Bronchial epithelial cell (primary cell): ENCODE measurements around the gene RIMBP2. TPM values are rescaled to one million over a fixed set of nuclear protein-coding genes. Genes with fewer than 3 reads are reported as not detected.

ENCODE experiments used
- DNase-seq: peaks from one replicate; pipeline ENCODE4 v3.0.0-alpha.2; 2010; ENCODE audit warnings: low read depth
- FAIRE-seq: peaks from 2 replicates; lab custom pipeline; 2011; peaks lifted over from hg19 to GRCh38; lab: Jason Lieb, UNC
- H3K27me3 ChIP-seq: 2 replicates; pipeline ENCODE4 v1.5.1; 2011; ENCODE audit warnings: low read length; ENCODE audit not compliant: control insufficient read depth, insufficient read depth
- H3K36me3 ChIP-seq: 2 replicates; pipeline ENCODE4 v1.5.1; 2011; ENCODE audit warnings: low read length; ENCODE audit not compliant: control insufficient read depth, insufficient read depth
- H3K4me3 ChIP-seq: 2 replicates; pipeline ENCODE4 v1.5.1; 2011; ENCODE audit warnings: mild to moderate bottlenecking, low read depth, low read length, control low read depth
- CTCF ChIP-seq: IDR thresholded peaks from 2 replicates; pipeline ENCODE4 v1.5.1; 2011; ENCODE audit warnings: mild to moderate bottlenecking, moderate library complexity, low read length, control low read depth, inconsistent platforms; ENCODE audit not compliant: insufficient read depth, severe bottlenecking
- total RNA-seq: library from RNA; depleted of rRNA; stranded (reverse); fragments of >200 nt; gene quantifications from 2 replicates; pipeline ENCODE4 v1.2.1, GENCODE V29; 2014

The RIMBP2 gene
- total RNA-seq, 1 donor from 2014 or later = not detected

- no peak for FAIRE-seq
- no peak overlapping the region for H3K4me3 ChIP-seq
- H3K27me3 ChIP-seq = no peaks in the 10 kb centered on the region
- TF ChIP-seq CTCF = no peak
- no peaks in the 10 kb centered on the region for H3K36me3 ChIP-seq
- DNase-seq = no peak
These were observed 29.5 kb downstream of the RIMBP2 start for GRCh38 chr12:130686511-130686991.

GRCh38 chr12:130685850-130686249 lies 30.2 kb downstream of the RIMBP2 start:
- Histone ChIP-seq H3K27me3 (no peaks in the 10 kb centered on the region), H3K4me3 (no peak overlapping the region), H3K36me3 (no peaks in the 10 kb centered on the region)
- FAIRE-seq = no peak
- no peak for TF ChIP-seq CTCF
- DNase-seq = no peak

GRCh38 chr12:130685250-130685787 lies 30.8 kb downstream of the RIMBP2 start:
- Histone ChIP-seq H3K36me3 (no peaks in the 10 kb centered on the region), H3K27me3 (no peaks in the 10 kb centered on the region), H3K4me3 (no peak overlapping the region)
- DNase-seq (no peak), FAIRE-seq (no peak)
- no peak for TF ChIP-seq CTCF

GRCh38 chr12:130683811-130684210 lies 32.3 kb downstream of the RIMBP2 start:
- DNase-seq = no peak
- TF ChIP-seq CTCF = no peak
- no peak for FAIRE-seq
- no peak overlapping the region for H3K4me3 ChIP-seq
- no peaks in the 10 kb centered on the region for H3K27me3 ChIP-seq
- H3K36me3 ChIP-seq = no peaks in the 10 kb centered on the region

- DNase-seq (no peak), FAIRE-seq (no peak)
- no peak for TF ChIP-seq CTCF
- Histone ChIP-seq H3K27me3 (no peaks in the 10 kb centered on the region), H3K36me3 (no peaks in the 10 kb centered on the region), H3K4me3 (no peak overlapping the region)
These were observed 33.0 kb downstream of the RIMBP2 start for GRCh38 chr12:130683080-130683479.

- DNase-seq = no peak
- TF ChIP-seq CTCF = no peak
- H3K4me3 ChIP-seq = no peak overlapping the region
- H3K27me3 ChIP-seq = no peaks in the 10 kb centered on the region
- no peaks in the 10 kb centered on the region for H3K36me3 ChIP-seq
- no peak for FAIRE-seq
These were observed 35.6 kb downstream of the RIMBP2 start for GRCh38 chr12:130680451-130680990.
